GM23338 (cell line): Measurements from ENCODE around the gene LIMK2. TPM values are rescaled to one million over a fixed set of nuclear protein-coding genes. Genes with fewer than 3 reads are reported as not detected.

Source experiments
- ATAC-seq: fragments of 200-7000 bp; cut with Tn5 transposase; 3 replicates; pipeline ENCODE4 v1.9.1; 2020
- DNase-seq: peaks from one replicate; pipeline ENCODE4 v3.0.0-alpha.2; 2015; ENCODE audit warnings: low spot score
- H2AFZ ChIP-seq: fragments of 200-600 bp; sonication (generic); 2 replicates; pipeline ENCODE4 v1.8.0; 2016; ENCODE audit warnings: antibody characterized with exemption, mild to moderate bottlenecking, moderate library complexity
- H3F3A ChIP-seq: fragments of 200-600 bp; sonication (generic); replicated peaks from 2 replicates; pipeline ENCODE4 v1.8.0; 2017; ENCODE audit warnings: antibody characterized with exemption, mixed run types, low read depth
- H3K27ac ChIP-seq: fragments of 200-600 bp; sonication (generic); 2 replicates; pipeline ENCODE4 v1.6.1; 2016; ENCODE audit warnings: low read depth
- H3K27me3 ChIP-seq: fragments of 200-600 bp; sonication (generic); 2 replicates; pipeline ENCODE4 v1.8.0; 2016; ENCODE audit warnings: mild to moderate bottlenecking, mixed run types, moderate library complexity; ENCODE audit not compliant: insufficient read depth
- H3K36me3 ChIP-seq: fragments of 200-600 bp; sonication (generic); 2 replicates; pipeline ENCODE4 v1.8.0; 2016; ENCODE audit warnings: mild to moderate bottlenecking; ENCODE audit not compliant: insufficient read depth
- H3K4me1 ChIP-seq: fragments of 200-600 bp; sonication (generic); 2 replicates; pipeline ENCODE4 v1.8.0; 2016; ENCODE audit warnings: mild to moderate bottlenecking, moderate library complexity; ENCODE audit not compliant: insufficient read depth
- H3K4me2 ChIP-seq: fragments of 200-600 bp; sonication (generic); 2 replicates; pipeline ENCODE4 v1.7.1; 2017; ENCODE audit warnings: mixed run types
- H3K4me3 ChIP-seq: fragments of 200-600 bp; sonication (generic); 2 replicates; pipeline ENCODE4 v1.6.1; 2016; ENCODE audit warnings: mixed run types
- H3K79me2 ChIP-seq: fragments of 200-600 bp; sonication (generic); replicated peaks from 2 replicates; pipeline ENCODE4 v1.8.0; 2017; ENCODE audit warnings: mild to moderate bottlenecking; ENCODE audit not compliant: insufficient read depth
- H3K9me2 ChIP-seq: fragments of 200-600 bp; sonication (generic); 2 replicates; pipeline ENCODE4 v1.8.0; 2017; ENCODE audit not compliant: insufficient read depth
- H4K20me1 ChIP-seq: fragments of 200-600 bp; sonication (generic); replicated peaks from 2 replicates; pipeline ENCODE4 v1.8.0; 2017; ENCODE audit warnings: mild to moderate bottlenecking; ENCODE audit not compliant: insufficient read depth
- H3K27ac Mint-ChIP-seq: 2 replicates; pipeline ENCODE4 v1.8.0; 2020; ENCODE audit warnings: inconsistent platforms, mild to moderate bottlenecking, moderate library complexity, mixed read lengths
- H3K27me3 Mint-ChIP-seq: 3 replicates; pipeline ENCODE4 v1.8.0; 2022; ENCODE audit warnings: low read depth, mild to moderate bottlenecking, moderate library complexity, mixed read lengths, inconsistent platforms; ENCODE audit not compliant: insufficient read depth, poor library complexity
- H3K36me3 Mint-ChIP-seq: 3 replicates; pipeline ENCODE4 v1.8.0; 2021; ENCODE audit warnings: low read depth, mild to moderate bottlenecking, inconsistent platforms, moderate library complexity, mixed read lengths
- H3K4me1 Mint-ChIP-seq: 3 replicates; pipeline ENCODE4 v1.8.0; 2020; ENCODE audit warnings: mild to moderate bottlenecking, inconsistent platforms, mixed read lengths
- H3K4me3 Mint-ChIP-seq: 3 replicates; pipeline ENCODE4 v1.8.0; 2021; ENCODE audit warnings: moderate library complexity, mild to moderate bottlenecking, inconsistent platforms, mixed read lengths
- H3K9me3 Mint-ChIP-seq: 3 replicates; pipeline ENCODE4 v1.8.0; 2020; ENCODE audit warnings: moderate library complexity, mild to moderate bottlenecking, inconsistent platforms, mixed read lengths
- CTCF ChIP-seq, 2 experiments: fragments of 200-600 bp in 1 of 2; sonication (generic) in 1 of 2; conservative IDR thresholded peaks; 2 replicates each; pipeline versions ENCODE4 v1.5.1 to v1.6.1; 2016 to 2017; ENCODE audit warnings: antibody characterized with exemption in 2 of 2, low read depth in 2 of 2, mild to moderate bottlenecking in 2 of 2, moderate library complexity in 1 of 2
- ETS1 ChIP-seq: IDR thresholded peaks from 2 replicates; pipeline ENCODE4 v1.6.1; 2016; ENCODE audit warnings: antibody characterized with exemption
- NANOG ChIP-seq: IDR thresholded peaks from 2 replicates; pipeline ENCODE4 v1.6.1; 2016; ENCODE audit warnings: antibody characterized with exemption, borderline replicate concordance
- POLR2AphosphoS5 ChIP-seq: IDR thresholded peaks from 2 replicates; pipeline ENCODE4 v1.6.1; 2016; ENCODE audit warnings: antibody characterized with exemption, low read depth
- STAT1 ChIP-seq: IDR thresholded peaks from one replicate; pipeline ENCODE4 v1.6.1; 2016; ENCODE audit warnings: antibody characterized with exemption; ENCODE audit not compliant: unreplicated experiment
- ZNF114 ChIP-seq: fragments of 250-450 bp; sonication (Bioruptor Pico); IDR thresholded peaks from 2 replicates; pipeline ENCODE4 v1.5.0; 2020; ENCODE audit warnings: mild to moderate bottlenecking, moderate library complexity
- ZNF331 ChIP-seq: fragments of 250-450 bp; sonication (Bioruptor Pico); IDR thresholded peaks from 2 replicates; pipeline ENCODE4 v1.5.0; 2020; ENCODE audit warnings: low read depth, mild to moderate bottlenecking, moderate library complexity
- polyA plus RNA-seq: library from polyadenylated mRNA; unstranded; fragments of >200 nt; fragmentation: Nextera tagmentation; extraction: Ambion mirVana; gene quantifications from 2 replicates; pipeline ENCODE4 v1.2.1, GENCODE V29; 2016
- total RNA-seq: library from RNA; depleted of rRNA; stranded (reverse); fragments of >200 nt; shearing (Covaris generic); gene quantifications from 2 replicates; pipeline ENCODE4 v1.2.3, GENCODE V29; 2014

Gene LIMK2
- total and polyA plus RNA-seq, 2 experiments from 2014 or later, result 12.5 to 39.8 TPM

DNA sequence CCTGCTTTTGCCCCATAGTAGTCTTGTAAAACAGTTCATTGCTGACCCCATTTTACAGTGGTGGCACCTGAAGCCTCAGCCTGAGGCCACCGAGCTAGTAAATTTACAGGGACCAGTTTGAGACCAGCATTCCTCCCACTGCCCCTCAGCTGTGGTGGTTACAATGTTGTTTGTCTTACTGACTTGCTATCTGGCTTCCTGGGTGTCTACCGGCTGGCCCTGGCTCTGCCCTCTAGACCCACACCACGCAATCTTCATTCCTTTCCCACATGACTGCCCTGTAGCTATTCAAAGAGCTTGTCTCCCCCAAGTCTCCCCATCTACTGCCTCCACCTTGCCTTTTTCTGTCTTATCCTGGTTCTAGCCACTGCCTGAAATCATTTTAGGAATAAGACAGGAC is 59.4 kb downstream of the LIMK2 start (continued):
- TF ChIP-seq ETS1 (no peak), POLR2AphosphoS5 (no peak), CTCF (conservative IDR thresholded peaks at IDR 0.05; ENCODE audit: low read depth in 2 of 2) (no peak), ZNF114 (CRISPR knock-in tag) (no peak), STAT1 (no peak), NANOG (no peak), ZNF331 (CRISPR knock-in tag) (no peak)

GRCh38 chr22:31272522-31273446 is 60.7 kb downstream of the LIMK2 start:
- peak; percentile 75 for ATAC-seq

More at GRCh38 chr22:31272522-31273446, 60.7 kb downstream of the LIMK2 start:
- Histone ChIP-seq H3K4me2 (no peak overlapping the region), H3K36me3 (peaks cover 23% of the 10 kb centered on the region), H4K20me1 (no peaks in the 10 kb centered on the region), H2AFZ (no peak overlapping the region), H3K27ac (peak overlapping the region; percentile 56; the same call in 1 of the 2 replicates), H3K4me3 (no peak overlapping the region), H3K9me2 (no peaks in the 10 kb centered on the region), H3K4me1 (peaks cover 6% of the 10 kb centered on the region; the same call in 1 of the 2 replicates), H3F3A (0 out of 2 replicates have a peak, but pooled peaks cover 3% of the 10 kb centered on the region), H3K27me3 (no peaks in the 10 kb centered on the region), H3K79me2 (no peaks in the 10 kb centered on the region)
- peaks cover 74% of the 10 kb centered on the region for H3K36me3 Mint-ChIP-seq
- H3K4me3 Mint-ChIP-seq, result no peak overlapping the region
- peak; percentile 91 for DNase-seq
- peak overlapping the region; percentile 59; the same call in 1 of the 2 replicates for H3K27ac Mint-ChIP-seq
- H3K4me1 Mint-ChIP-seq, result peaks cover 17% of the 10 kb centered on the region
- no peaks in the 10 kb centered on the region for H3K27me3 Mint-ChIP-seq
- peak; percentile 84 to 89 for TF ChIP-seq CTCF (conservative IDR thresholded peaks at IDR 0.05; ENCODE audit: low read depth in 2 of 2)
- no peak for TF ChIP-seq ZNF114 (CRISPR knock-in tag)
- H3K9me3 Mint-ChIP-seq, result no peaks in the 10 kb centered on the region
